Measurements from ENCODE around the gene NDUFA7. TPM values are rescaled to one million over a fixed set of nuclear protein-coding genes. Genes with fewer than 3 reads are reported as not detected.

NDUFA7 gene
- total and polyA plus RNA-seq, 2 donors (not counting 1 experiment from before 2014, with no cell fraction given), result 28.6 to 71.7 TPM

DNA sequence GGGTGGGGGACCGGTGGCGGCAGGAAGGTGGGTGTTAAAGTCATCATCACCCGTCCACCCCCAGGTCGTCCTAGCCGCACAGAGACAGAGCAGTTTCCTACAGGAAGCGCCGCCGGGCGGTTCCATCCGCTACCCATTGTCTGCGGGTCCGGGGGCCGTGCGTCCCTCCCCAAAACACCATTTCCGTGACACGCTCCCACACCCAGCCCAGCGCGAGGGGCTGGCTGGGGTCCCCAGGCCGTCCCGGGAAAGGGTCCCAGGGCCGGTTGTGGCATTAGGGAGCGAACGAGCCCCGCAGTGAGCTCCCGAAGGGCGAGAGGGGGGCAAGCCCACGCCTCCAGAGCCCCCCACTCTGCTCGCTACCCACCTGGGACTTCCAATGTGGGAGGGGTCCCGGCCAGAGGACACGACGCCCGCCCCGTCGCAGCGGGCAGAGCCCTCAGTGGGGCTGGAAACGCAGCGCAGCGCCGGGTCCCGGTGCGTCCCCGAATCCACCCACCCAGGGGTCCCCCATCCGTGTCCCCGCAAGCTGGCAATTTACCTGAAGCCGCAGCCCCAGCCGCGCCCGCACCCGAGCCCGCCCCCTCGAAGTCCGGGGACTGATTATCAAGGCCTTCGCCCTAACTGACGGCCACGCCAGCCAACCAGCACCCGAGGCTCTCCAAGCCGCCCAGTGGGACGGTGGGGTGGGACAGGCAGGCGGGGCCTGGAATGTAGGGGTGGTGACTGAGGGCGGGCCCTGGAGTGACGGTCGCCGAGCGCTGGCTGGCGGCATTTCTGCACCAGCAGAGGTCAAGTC lies 21.7 kb upstream of the NDUFA7 start, which contains the start of gene KANK3:
Gene KANK3, minus strand, starts transcription at position 579 of the 799 bp plus-strand sequence. CDS start 5,434 bp downstream, outside the sequence.
- POLR2A ChIA-PET, result no interaction called here
- peak; percentile 10 for TF ChIP-seq EZH2 (IDR thresholded peaks at IDR 0.05; ENCODE audit: borderline replicate concordance, insufficient read depth, low read depth, low read length, poor library complexity, severe bottlenecking)
- TF ChIP-seq, protein P1, sequence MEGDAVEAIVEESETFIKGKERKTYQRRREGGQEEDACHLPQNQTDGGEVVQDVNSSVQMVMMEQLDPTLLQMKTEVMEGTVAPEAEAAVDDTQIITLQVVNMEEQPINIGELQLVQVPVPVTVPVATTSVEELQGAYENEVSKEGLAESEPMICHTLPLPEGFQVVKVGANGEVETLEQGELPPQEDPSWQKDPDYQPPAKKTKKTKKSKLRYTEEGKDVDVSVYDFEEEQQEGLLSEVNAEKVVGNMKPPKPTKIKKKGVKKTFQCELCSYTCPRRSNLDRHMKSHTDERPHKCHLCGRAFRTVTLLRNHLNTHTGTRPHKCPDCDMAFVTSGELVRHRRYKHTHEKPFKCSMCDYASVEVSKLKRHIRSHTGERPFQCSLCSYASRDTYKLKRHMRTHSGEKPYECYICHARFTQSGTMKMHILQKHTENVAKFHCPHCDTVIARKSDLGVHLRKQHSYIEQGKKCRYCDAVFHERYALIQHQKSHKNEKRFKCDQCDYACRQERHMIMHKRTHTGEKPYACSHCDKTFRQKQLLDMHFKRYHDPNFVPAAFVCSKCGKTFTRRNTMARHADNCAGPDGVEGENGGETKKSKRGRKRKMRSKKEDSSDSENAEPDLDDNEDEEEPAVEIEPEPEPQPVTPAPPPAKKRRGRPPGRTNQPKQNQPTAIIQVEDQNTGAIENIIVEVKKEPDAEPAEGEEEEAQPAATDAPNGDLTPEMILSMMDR (IDR thresholded peaks at IDR 0.05), result no peak
- H3K4me3 ChIP-seq (ENCODE audit: control extremely low read depth in 1 of 5, extremely low read depth in 1 of 5, insufficient read depth in 1 of 5, low read depth in 2 of 5, low read length in 4 of 5), result peak within 1 kb of the TSS in 4 of 5 experiments; percentile 37 to 55 (median 46)
- no peaks in the 10 kb centered on the region for H3K79me2 ChIP-seq (ENCODE audit: control insufficient read depth, insufficient read depth, low read length)
- WGBS (ENCODE audit: insufficient coverage), result 2% methylated on average over 62 of the region's 65 CpGs
- Mint-ChIP-seq H3K27ac (no peak within 1 kb of the TSS), H3K9me3 (ENCODE audit: insufficient read depth) (no peaks in the 10 kb centered on the region), H3K4me1 (peaks cover 13% of the 10 kb centered on the region), H3K27me3 (peaks cover 20% of the 10 kb centered on the region), H3K4me3 (peak within 1 kb of the TSS; percentile 79)
- intact Hi-C loops (cut with micrococcal nuclease), result no loop called here
- DNase-seq, result peak; percentile 88
- H3K9me3 ChIP-seq (ENCODE audit: control extremely low read depth in 1 of 3, control insufficient read depth in 2 of 3, insufficient read depth in 1 of 3, low read length in 2 of 3), result peaks cover 0 to 12% (median 0%) of the 10 kb centered on the region in 3 donors
- CTCF ChIA-PET, result interaction anchor here (1.7 kb wide), 1 partner anchor 11 kb away, joined by 8 read pairs; no protein-coding TSS in a partner anchor
- H3K27me3 ChIP-seq (replicated peaks in 1 of 4; ENCODE audit: control extremely low read depth in 1 of 4, control insufficient read depth in 3 of 4, insufficient read depth in 4 of 4, low read length in 3 of 4), result peaks cover 0 to 38% (median 9%) of the 10 kb centered on the region in 4 experiments
- no peaks in the 10 kb centered on the region for H3K36me3 ChIP-seq (replicated peaks in 1 of 2; ENCODE audit: control extremely low read depth in 1 of 2, control insufficient read depth in 1 of 2, extremely low read depth in 1 of 2, insufficient read depth in 2 of 2, low read length in 1 of 2)
- H3K9ac ChIP-seq (ENCODE audit: low read length), result peak within 1 kb of the TSS; percentile 52
- ATAC-seq (ENCODE audit: low read depth), result peak; percentile 100
- H3K4me2 ChIP-seq (replicated peaks; ENCODE audit: low read depth, low read length, poor library complexity, severe bottlenecking), result peak within 1 kb of the TSS; percentile 78
- H3K4me1 ChIP-seq (ENCODE audit: control insufficient read depth in 2 of 2, insufficient read depth in 2 of 2, low read length in 2 of 2), result peaks cover 9 to 14% of the 10 kb centered on the region in 2 donors
- H3K27ac ChIP-seq (ENCODE audit: low read length in 2 of 2), result no peak within 1 kb of the TSS
- H2AFZ ChIP-seq (ENCODE audit: insufficient read depth, low read depth, low read length, poor library complexity, severe bottlenecking), result peak within 1 kb of the TSS; percentile 57
- H4K20me1 ChIP-seq (ENCODE audit: control insufficient read depth, insufficient read depth, low read length, poor library complexity, severe bottlenecking), result no peaks in the 10 kb centered on the region

- no peak for DNase-seq
- ChIA-PET CTCF (interaction anchor here (1.8 kb wide), 1 partner anchor 11 kb away, joined by 15 read pairs; no protein-coding TSS in a partner anchor), POLR2A (no interaction called here)
- H3K9ac ChIP-seq (ENCODE audit: low read length), result no peak overlapping the region
- H4K20me1 ChIP-seq (ENCODE audit: control insufficient read depth, insufficient read depth, low read length, poor library complexity, severe bottlenecking), result no peaks in the 10 kb centered on the region
- peaks cover 0 to 12% (median 0%) of the 10 kb centered on the region in 3 donors for H3K9me3 ChIP-seq (ENCODE audit: control extremely low read depth in 1 of 3, control insufficient read depth in 2 of 3, insufficient read depth in 1 of 3, low read length in 2 of 3)
- H3K4me1 ChIP-seq (ENCODE audit: control insufficient read depth in 2 of 2, insufficient read depth in 2 of 2, low read length in 2 of 2), result peaks cover 9 to 14% of the 10 kb centered on the region in 2 donors
- H3K79me2 ChIP-seq (ENCODE audit: control insufficient read depth, insufficient read depth, low read length), result no peaks in the 10 kb centered on the region
- H3K4me1 Mint-ChIP-seq, result peaks cover 13% of the 10 kb centered on the region
- TF ChIP-seq, protein P1 (IDR thresholded peaks at IDR 0.05), result no peak
- peak; percentile 25 for TF ChIP-seq EZH2 (IDR thresholded peaks at IDR 0.05; ENCODE audit: borderline replicate concordance, insufficient read depth, low read depth, low read length, poor library complexity, severe bottlenecking)
- peaks cover 24% of the 10 kb centered on the region for H3K27me3 Mint-ChIP-seq
- no peak for ATAC-seq (ENCODE audit: low read depth)
- H3K4me3 ChIP-seq (ENCODE audit: control extremely low read depth in 1 of 5, extremely low read depth in 1 of 5, insufficient read depth in 1 of 5, low read depth in 2 of 5, low read length in 4 of 5), result no peak overlapping the region
- H3K27ac ChIP-seq (ENCODE audit: low read length in 2 of 2), result no peak overlapping the region
- peak overlapping the region; percentile 16 for H3K4me3 Mint-ChIP-seq
- no peaks in the 10 kb centered on the region for H3K36me3 ChIP-seq (replicated peaks in 1 of 2; ENCODE audit: control extremely low read depth in 1 of 2, control insufficient read depth in 1 of 2, extremely low read depth in 1 of 2, insufficient read depth in 2 of 2, low read length in 1 of 2)
- H3K9me3 Mint-ChIP-seq (ENCODE audit: insufficient read depth), result no peaks in the 10 kb centered on the region
- intact Hi-C loops (cut with micrococcal nuclease), result no loop called here
- H3K27ac Mint-ChIP-seq, result no peak overlapping the region
- H3K27me3 ChIP-seq (replicated peaks in 1 of 4; ENCODE audit: control extremely low read depth in 1 of 4, control insufficient read depth in 3 of 4, insufficient read depth in 4 of 4, low read length in 3 of 4), result peaks cover 0 to 43% (median 11%) of the 10 kb centered on the region in 4 experiments
- H3K4me2 ChIP-seq (replicated peaks; ENCODE audit: low read depth, low read length, poor library complexity, severe bottlenecking), result peak overlapping the region; percentile 78
- WGBS (ENCODE audit: insufficient coverage), result 30% methylated on average over 10 of the region's 14 CpGs
- H2AFZ ChIP-seq (ENCODE audit: insufficient read depth, low read depth, low read length, poor library complexity, severe bottlenecking), result peak overlapping the region; percentile 57
These were observed 21.1 kb upstream of the NDUFA7 start for GRCh38 chr19:8342316-8342683.
